Heart right ventricle (tissue), 16 donors: Measurements from ENCODE around the gene IAH1. TPM values are rescaled to one million over a fixed set of nuclear protein-coding genes. Genes with fewer than 3 reads are reported as not detected.

Experiments used
- ATAC-seq, 8 donors: fragments of 200-7000 bp; cut with Tn5 transposase; one replicate each; pipeline ENCODE4 v1.9.1; 2020; ENCODE audit warnings: mild to moderate bottlenecking in 8 of 8, moderate library complexity in 8 of 8, moderate number of reproducible peaks in 1 of 8
- DNase-seq, 2 donors: peaks; one replicate each; pipeline ENCODE4 v3.0.0-alpha.2; 2020
- H3K27ac ChIP-seq, 10 donors: fragments of 200-600 bp; sonication (generic) in 2 of 10; one replicate each; pipeline versions ENCODE4 v1.5.0 to v1.8.0; 2020 to 2022; ENCODE audit warnings: mild to moderate bottlenecking in 3 of 10
- H3K27me3 ChIP-seq, 7 donors: fragments of 200-600 bp; one replicate each; pipeline ENCODE4 v1.8.0; 2021 to 2022; ENCODE audit warnings: mild to moderate bottlenecking in 2 of 7
- H3K36me3 ChIP-seq, 9 donors: fragments of 200-600 bp; sonication (generic) in 1 of 9; one replicate each; pipeline versions ENCODE4 v1.5.0 to v1.8.0; 2020 to 2022; ENCODE audit warnings: mild to moderate bottlenecking in 2 of 9
- H3K4me1 ChIP-seq, 9 donors: fragments of 200-600 bp; sonication (generic) in 1 of 9; one replicate each; pipeline versions ENCODE4 v1.5.0 to v1.8.0; 2020 to 2022; ENCODE audit warnings: mild to moderate bottlenecking in 4 of 9
- H3K4me3 ChIP-seq, 10 donors: fragments of 200-600 bp; sonication (generic) in 2 of 10; one replicate each; pipeline versions ENCODE4 v1.5.0 to v1.8.0; 2020 to 2022; ENCODE audit warnings: mild to moderate bottlenecking in 7 of 10, moderate library complexity in 2 of 10
- H3K9me3 ChIP-seq, 11 donors: fragments of 200-600 bp in 10 of 11; sonication (generic) in 2 of 11; one replicate each; pipeline versions ENCODE4 v1.5.0 to v1.8.0; 2013 to 2022; ENCODE audit warnings: mild to moderate bottlenecking in 2 of 11, control low read depth in 1 of 11, moderate library complexity in 1 of 11
- CTCF ChIP-seq, 9 donors: fragments of 200-600 bp; sonication (generic) in 2 of 9; IDR thresholded peaks; one replicate each; pipeline versions ENCODE4 v1.5.0 to v1.8.0; 2021 to 2022; ENCODE audit warnings: antibody characterized with exemption in 9 of 9, mild to moderate bottlenecking in 5 of 9, moderate library complexity in 1 of 9
- WGBS, 2 donors: extraction: QIAGEN DNeasy Blood & Tissue Kit; methylation state at CpG; one replicate each; pipeline ENCODE4 v1.1.7; 2013; ENCODE audit warnings: inconsistent platforms in 1 of 2; 5-methylcytosine and 5-hydroxymethylcytosine counted together
- intact Hi-C, 10 donors: fragments of 100-400 bp; cut with DNase I; formaldehyde crosslinking; loops; one replicate each; pipeline versions ENCODE4 v1.11.1 to v1.14.2; 2022
- polyA plus RNA-seq, 2 donors: library from polyadenylated mRNA; stranded (reverse); fragments of 200-250 nt; gene quantifications; one replicate each; pipeline ENCODE4 v1.2.3, GENCODE V29; 2013
- total RNA-seq, 10 donors: library from RNA; stranded (reverse); fragmentation: NEBNext Ultra II Directional in 3 of 10; extraction: Animal tissue kit (Norgen Biotek cat#: 25700) in 3 of 10; gene quantifications; one replicate each; pipeline versions ENCODE4 v1.2.1 to v1.2.4, GENCODE V29; 2021 to 2023
- donor health status: Arrhythmogenic right ventricular cardiomyopathy.
- donor health status: ischemic (EF 13 %, LVEDD 7.1; RV severe dilation, severe dysfunction).
- donor health status: healthy with polysubstance abuse.
- donor health status: DM: no; HTN: yes; CAD: no.
- donor health status: DM: no; HTN: no; CAD: no.
- donor health status: ischemic (EF 25% LVEDD 6.9; RV normal size, moderate dysfunction).
- donor health status: ischemic (EF 25% LVEDD 5.7; RV mildly dilated, moderate dysfunction).
- donor health status: healthy.
- donor health status: DM: yes; HTN: yes; CAD: no.
- donor health status: Ischemic cardiomyopathy.
- donor health status: ischemic (EF 35%, LVEDD 5.7; RV mildly dilated, moderate dysfunction).
- donor health status: nonischemic (EF 11% LVEDD 7.7; RV severe dilation, severe dysfunction).
- donor health status: DM: yes; HTN: yes; CAD: no.
- donor health status: PGD.
- donor health status: ischemic (EF 29% LVEDD 5.4; RV normal size, mild dysfunction).
- donor health status: nonischemic (EF 23%, LVEDD 6.1; RV moderate dilation, normal function).

The IAH1 gene
- total and polyA plus RNA-seq, 12 donors, result 77.1 to 103 (median 87.7) TPM

GRCh38 chr2:9524291-9524690 lies 49.9 kb downstream of the IAH1 start:
- H3K27me3 ChIP-seq, result no peaks in the 10 kb centered on the region
- H3K9me3 ChIP-seq, result no peaks in the 10 kb centered on the region
- intact Hi-C loops, result no loop called here
- peaks cover 0 to 100% (median 33%) of the 10 kb centered on the region in 9 donors for H3K36me3 ChIP-seq
- no peak overlapping the region for H3K27ac ChIP-seq
- H3K4me1 ChIP-seq, result no peaks in the 10 kb centered on the region
- DNase-seq (no peak), ATAC-seq (no peak)
- 91% methylated on average over 8 of the region's 8 CpGs for WGBS, 2 donors
- no peak overlapping the region for H3K4me3 ChIP-seq
- no peak for TF ChIP-seq CTCF (IDR thresholded peaks at IDR 0.05)

GRCh38 chr2:9525266-9525665 lies 50.9 kb downstream of the IAH1 start:
- Histone ChIP-seq H3K9me3 (no peaks in the 10 kb centered on the region), H3K27ac (no peak overlapping the region), H3K4me3 (no peak overlapping the region), H3K27me3 (no peaks in the 10 kb centered on the region), H3K36me3 (peaks cover 0 to 100% (median 23%) of the 10 kb centered on the region in 9 donors), H3K4me1 (no peaks in the 10 kb centered on the region)
- no peak for ATAC-seq
- intact Hi-C loops, result no loop called here
- no peak for DNase-seq
- no peak for TF ChIP-seq CTCF (IDR thresholded peaks at IDR 0.05)
- 83 to 86% methylated on average over 2 of the region's 2 CpGs for WGBS, 2 donors

GRCh38 chr2:9527995-9528787 lies 53.8 kb downstream of the IAH1 start:
- 84 to 86% methylated on average over 4 of the region's 4 CpGs for WGBS, 2 donors
- peaks cover 0 to 100% (median 19%) of the 10 kb centered on the region in 9 donors for H3K36me3 ChIP-seq
- ATAC-seq, result no peak
- no peak overlapping the region for H3K4me3 ChIP-seq
- no peak for DNase-seq
- H3K27me3 ChIP-seq, result no peaks in the 10 kb centered on the region
- no peaks in the 10 kb centered on the region for H3K4me1 ChIP-seq
- no peak overlapping the region for H3K27ac ChIP-seq
- no peak for TF ChIP-seq CTCF (IDR thresholded peaks at IDR 0.05)
- H3K9me3 ChIP-seq, result no peaks in the 10 kb centered on the region
- intact Hi-C loops, result no loop called here

- H3K9me3 ChIP-seq, result no peaks in the 10 kb centered on the region
- DNase-seq, result no peak
- WGBS, 2 donors, result 97% methylated on average over 4 of the region's 4 CpGs
- no peak for ATAC-seq
- H3K4me3 ChIP-seq, result no peak overlapping the region
- peaks cover 0 to 87% (median 0%) of the 10 kb centered on the region in 9 donors for H3K36me3 ChIP-seq
- peaks cover 0 to 15% (median 0%) of the 10 kb centered on the region in 9 donors for H3K4me1 ChIP-seq
- no peak overlapping the region for H3K27ac ChIP-seq
- no peak for TF ChIP-seq CTCF (IDR thresholded peaks at IDR 0.05)
- H3K27me3 ChIP-seq, result no peaks in the 10 kb centered on the region
- intact Hi-C loops, result no loop called here
These were observed 58.1 kb downstream of the IAH1 start for GRCh38 chr2:9532421-9532820.
